CD14-positive monocyte (primary cell): Measurements from ENCODE around the gene CST8. TPM values are rescaled to one million over a fixed set of nuclear protein-coding genes. Genes with fewer than 3 reads are reported as not detected.

Experiments used
- DNase-seq, 3 donors: peaks; one replicate each; pipeline ENCODE4 v3.0.0-alpha.2; 2011 to 2022
- H2AFZ ChIP-seq: 2 replicates; pipeline ENCODE4 v1.6.0; 2012; ENCODE audit warnings: mild to moderate bottlenecking, low read depth, low read length, inconsistent platforms; ENCODE audit not compliant: insufficient read depth, poor library complexity, severe bottlenecking
- H3K27ac ChIP-seq, 2 donors: 1 replicate in 1 of 2; 2 replicates in 1 of 2; pipeline ENCODE4 v1.5.1; 2012 to 2013; ENCODE audit warnings: low read length in 2 of 2, control low read depth in 1 of 2, inconsistent platforms in 1 of 2, low read depth in 1 of 2, mild to moderate bottlenecking in 1 of 2
- H3K27me3 ChIP-seq, 2 donors: one replicate each; pipeline versions ENCODE4 v1.6.0 to v1.6.1; 2011 to 2013; ENCODE audit warnings: low read length in 2 of 2; ENCODE audit not compliant: control insufficient read depth in 2 of 2, insufficient read depth in 2 of 2
- H3K36me3 ChIP-seq, 2 donors: replicated peaks in 1 of 2; 1 replicate in 1 of 2; 2 replicates in 1 of 2; pipeline versions ENCODE4 v1.5.1 to v1.6.1; 2012 to 2013; ENCODE audit warnings: low read length in 2 of 2, control low read depth in 1 of 2, inconsistent platforms in 1 of 2, mild to moderate bottlenecking in 1 of 2; ENCODE audit not compliant: insufficient read depth in 2 of 2, control insufficient read depth in 1 of 2
- H3K4me1 ChIP-seq, 2 donors: 1 replicate in 1 of 2; 2 replicates in 1 of 2; pipeline versions ENCODE4 v1.5.1 to v1.6.1; 2012 to 2013; ENCODE audit warnings: low read length in 2 of 2, control low read depth in 1 of 2, inconsistent platforms in 1 of 2, mild to moderate bottlenecking in 1 of 2, moderate library complexity in 1 of 2; ENCODE audit not compliant: insufficient read depth in 2 of 2, control insufficient read depth in 1 of 2
- H3K4me2 ChIP-seq: replicated peaks from 2 replicates; pipeline ENCODE3; 2012; ENCODE audit warnings: low read length, moderate library complexity, mild to moderate bottlenecking; ENCODE audit not compliant: poor library complexity, severe bottlenecking; ENCODE audit errors: extremely low read depth
- H3K4me3 ChIP-seq, 3 experiments: fragments of 200-600 bp in 1 of 3; sonication (generic) in 1 of 3; replicated peaks in 1 of 3; 1 replicate in 2 of 3; 2 replicates in 1 of 3; pipeline ENCODE4 v1.5.1; 2011 to 2013; ENCODE audit warnings: low read length in 3 of 3, mild to moderate bottlenecking in 3 of 3, control low read depth in 2 of 3, low read depth in 2 of 3, inconsistent platforms in 1 of 3, moderate library complexity in 1 of 3
- H3K79me2 ChIP-seq: 2 replicates; pipeline ENCODE4 v1.6.0; 2012; ENCODE audit warnings: mild to moderate bottlenecking, control low read depth, inconsistent platforms, low read length, moderate library complexity; ENCODE audit not compliant: insufficient read depth
- H3K9ac ChIP-seq: 2 replicates; pipeline ENCODE4 v1.6.0; 2017; ENCODE audit warnings: low read length, mild to moderate bottlenecking; ENCODE audit not compliant: insufficient read depth, poor library complexity, severe bottlenecking
- H3K9me3 ChIP-seq, 2 donors: replicated peaks in 1 of 2; 1 replicate in 1 of 2; 2 replicates in 1 of 2; pipeline versions ENCODE4 v1.5.1 to v1.6.1; 2012 to 2013; ENCODE audit warnings: low read length in 2 of 2, control low read depth in 1 of 2; ENCODE audit not compliant: control insufficient read depth in 1 of 2, insufficient read depth in 1 of 2
- H4K20me1 ChIP-seq: 2 replicates; pipeline ENCODE4 v1.6.0; 2012; ENCODE audit warnings: mild to moderate bottlenecking, low read length, control low read depth, moderate library complexity; ENCODE audit not compliant: insufficient read depth
- H3K27ac Mint-ChIP-seq, 7 donors: one replicate each; pipeline ENCODE4 v1.8.0; 2020; ENCODE audit warnings: mild to moderate bottlenecking in 7 of 7, mixed read lengths in 7 of 7, moderate library complexity in 6 of 7, inconsistent platforms in 2 of 7
- H3K27me3 Mint-ChIP-seq, 3 donors: one replicate each; pipeline ENCODE4 v1.8.0; 2021 to 2022; ENCODE audit warnings: low read depth in 3 of 3, mild to moderate bottlenecking in 3 of 3, mixed read lengths in 3 of 3, moderate library complexity in 3 of 3, inconsistent platforms in 1 of 3
- H3K36me3 Mint-ChIP-seq, 2 donors: one replicate each; pipeline ENCODE4 v1.8.0; 2020; ENCODE audit warnings: mixed read lengths in 2 of 2, inconsistent platforms in 1 of 2, mild to moderate bottlenecking in 1 of 2
- H3K4me1 Mint-ChIP-seq: one replicate; pipeline ENCODE4 v1.8.0; 2020; ENCODE audit warnings: mild to moderate bottlenecking, mixed read lengths
- H3K4me3 Mint-ChIP-seq, 2 donors: one replicate each; pipeline ENCODE4 v1.8.0; 2020; ENCODE audit warnings: mild to moderate bottlenecking in 2 of 2, mixed read lengths in 2 of 2, moderate library complexity in 1 of 2
- H3K9me3 Mint-ChIP-seq, 7 donors: one replicate each; pipeline ENCODE4 v1.8.0; 2020 to 2022; ENCODE audit warnings: mixed read lengths in 7 of 7, mild to moderate bottlenecking in 6 of 7, moderate library complexity in 6 of 7, inconsistent platforms in 2 of 7
- CTCF ChIP-seq: fragments of 200-600 bp; IDR thresholded peaks from one replicate; pipeline ENCODE4 v1.8.0; 2022; ENCODE audit warnings: antibody characterized with exemption, mild to moderate bottlenecking
- WGBS: methylation state at CpG from one replicate; pipeline ENCODE4 v1.1.5; 2013; ENCODE audit warnings: missing lambda C conversion rate; ENCODE audit not compliant: insufficient coverage; 5-methylcytosine and 5-hydroxymethylcytosine counted together
- intact Hi-C, 2 donors: fragments of 100-400 bp; cut with micrococcal nuclease; formaldehyde crosslinking; loops; one replicate each; pipeline versions ENCODE4 v1.15.0 to v1.15.1; 2023
- polyA plus RNA-seq, 3 donors: library from polyadenylated mRNA; depleted of rRNA in 1 of 3; unstranded in 2 of 3; stranded (reverse) in 1 of 3; fragments of 300-500 nt in 2 of 3; fragments of >200 nt in 1 of 3; fragmentation: Illumina TruSeq in 2 of 3; gene quantifications; 1 replicate in 2 of 3; 2 replicates in 1 of 3; pipeline ENCODE4 v1.2.3, GENCODE V29; 2012 to 2021

CST8 gene
- polyA plus RNA-seq, 3 donors, result not detected

DNA sequence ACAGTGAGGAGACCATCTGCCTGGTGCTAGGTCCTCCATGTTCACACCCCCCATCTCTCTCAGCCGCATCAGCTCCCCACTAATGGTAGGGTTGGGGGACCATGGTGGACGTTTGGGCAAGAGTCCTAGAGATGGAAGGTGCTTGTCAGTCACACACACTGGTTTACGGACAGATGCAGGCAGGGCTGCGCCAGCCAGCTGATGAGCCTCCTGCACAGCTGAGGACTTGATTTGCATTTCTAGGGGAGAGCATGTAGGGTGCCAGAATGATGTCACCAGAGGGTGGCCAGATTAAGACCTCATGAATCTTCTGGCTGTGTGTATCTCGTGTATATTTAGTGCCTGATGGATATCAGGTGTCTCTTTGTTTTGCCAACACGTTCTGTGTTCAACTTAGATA, 28.6 kb downstream of the CST8 start:
- Mint-ChIP-seq H3K27ac (no peak overlapping the region), H3K4me3 (no peak overlapping the region), H3K4me1 (no peaks in the 10 kb centered on the region), H3K27me3 (peaks cover 3 to 6% (median 3%) of the 10 kb centered on the region in 3 donors), H3K36me3 (no peaks in the 10 kb centered on the region), H3K9me3 (peaks cover 0 to 6% (median 2%) of the 10 kb centered on the region in 7 donors)
- WGBS, result 89% methylated on average over 2 of the region's 6 CpGs
- no peak overlapping the region for H3K27ac ChIP-seq
- H3K9me3 ChIP-seq, result no peaks in the 10 kb centered on the region
- DNase-seq, result no peak
- no peak overlapping the region for H2AFZ ChIP-seq
- no peaks in the 10 kb centered on the region for H3K27me3 ChIP-seq
- no peak for TF ChIP-seq CTCF
- no peak overlapping the region for H3K4me2 ChIP-seq
- H3K4me1 ChIP-seq, result no peaks in the 10 kb centered on the region
- no peaks in the 10 kb centered on the region for H3K79me2 ChIP-seq
- intact Hi-C loops, result no loop called here
- H3K4me3 ChIP-seq, result no peak overlapping the region
- H3K36me3 ChIP-seq, result no peaks in the 10 kb centered on the region
- H4K20me1 ChIP-seq, result no peaks in the 10 kb centered on the region
- H3K9ac ChIP-seq, result no peak overlapping the region

DNA sequence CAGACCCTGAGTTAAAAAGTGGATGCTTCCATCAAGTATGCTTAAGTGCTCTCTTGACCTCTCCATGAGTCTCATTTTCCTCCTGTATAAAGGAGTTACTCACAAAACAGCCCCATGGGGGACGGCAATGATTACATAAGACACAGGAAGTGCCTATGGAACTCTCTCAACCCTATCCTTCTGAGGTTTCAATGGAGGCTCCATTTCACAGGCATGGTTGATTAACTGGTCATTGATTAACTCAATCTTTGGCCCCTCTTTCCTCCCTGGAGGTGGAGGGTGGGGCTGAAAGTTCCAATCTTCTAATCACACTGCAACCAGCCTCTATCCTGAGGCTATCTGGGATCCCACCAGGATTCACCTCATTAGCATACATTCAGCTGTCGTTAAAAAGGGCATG, 29.3 kb downstream of the CST8 start:
- no CpG with 5 or more reads among the region's 2 CpGs for WGBS
- no peaks in the 10 kb centered on the region for H3K36me3 Mint-ChIP-seq
- H3K27me3 ChIP-seq, result no peaks in the 10 kb centered on the region
- H3K9me3 Mint-ChIP-seq, result peaks cover 0 to 6% (median 2%) of the 10 kb centered on the region in 7 donors
- no peak overlapping the region for H2AFZ ChIP-seq
- peaks cover 3 to 6% (median 3%) of the 10 kb centered on the region in 3 donors for H3K27me3 Mint-ChIP-seq
- no peaks in the 10 kb centered on the region for H3K36me3 ChIP-seq
- no peak overlapping the region for H3K9ac ChIP-seq
- intact Hi-C loops, result no loop called here
- H3K79me2 ChIP-seq, result no peaks in the 10 kb centered on the region
- H3K27ac ChIP-seq, result no peak overlapping the region
- no peaks in the 10 kb centered on the region for H3K4me1 Mint-ChIP-seq
- H3K4me1 ChIP-seq, result no peaks in the 10 kb centered on the region
- no peak for TF ChIP-seq CTCF
- no peak overlapping the region for H3K4me3 ChIP-seq
- no peaks in the 10 kb centered on the region for H4K20me1 ChIP-seq
- no peak overlapping the region for H3K27ac Mint-ChIP-seq
- no peak overlapping the region for H3K4me2 ChIP-seq
- H3K4me3 Mint-ChIP-seq, result no peak overlapping the region
- DNase-seq, result no peak
- H3K9me3 ChIP-seq, result no peaks in the 10 kb centered on the region
